H9 (cell line): ENCODE data around the gene DIP2A. TPM values are rescaled to one million over a fixed set of nuclear protein-coding genes. Genes with fewer than 3 reads are reported as not detected.

Experiments used
- DNase-seq: peaks from one replicate; pipeline ENCODE4 v3.0.0-alpha.2; 2017
- H2AFZ ChIP-seq: one replicate; pipeline ENCODE4 v1.6.1; 2013; ENCODE audit warnings: mild to moderate bottlenecking, low read length, control low read depth, moderate library complexity
- H2AK5ac ChIP-seq: 2 replicates; pipeline ENCODE4 v1.6.1; 2013; ENCODE audit warnings: low read length, control low read depth, mixed read lengths; ENCODE audit not compliant: insufficient read length
- H2BK120ac ChIP-seq: one replicate; pipeline ENCODE4 v1.6.1; 2013; ENCODE audit warnings: low read depth, mild to moderate bottlenecking, low read length, control low read depth, inconsistent platforms; ENCODE audit not compliant: poor library complexity, severe bottlenecking
- H2BK12ac ChIP-seq: 2 replicates; pipeline ENCODE4 v1.6.1; 2013; ENCODE audit warnings: low read length, control low read depth, mixed read lengths, low read depth; ENCODE audit not compliant: insufficient read length
- H2BK15ac ChIP-seq: 2 replicates; pipeline ENCODE4 v1.6.1; 2013; ENCODE audit warnings: low read depth, low read length, control low read depth
- H2BK20ac ChIP-seq: one replicate; pipeline ENCODE4 v1.6.1; 2013; ENCODE audit warnings: low read depth, mild to moderate bottlenecking, low read length, control low read depth, inconsistent platforms; ENCODE audit not compliant: poor library complexity, severe bottlenecking
- H2BK5ac ChIP-seq: 2 replicates; pipeline ENCODE4 v1.6.1; 2013; ENCODE audit warnings: low read length, control low read depth, mixed read lengths; ENCODE audit not compliant: insufficient read length
- H3K14ac ChIP-seq: 2 replicates; pipeline ENCODE4 v1.6.1; 2013; ENCODE audit warnings: low read length, control low read depth; ENCODE audit not compliant: insufficient read depth
- H3K18ac ChIP-seq: 2 replicates; pipeline ENCODE4 v1.6.1; 2013; ENCODE audit warnings: low read depth, mild to moderate bottlenecking, mixed read lengths, low read length, control low read depth; ENCODE audit not compliant: insufficient read length
- H3K23ac ChIP-seq: 2 replicates; pipeline ENCODE4 v1.6.1; 2013; ENCODE audit warnings: low read length, control low read depth, mixed read lengths, low read depth; ENCODE audit not compliant: insufficient read length
- H3K23me2 ChIP-seq: 2 replicates; pipeline ENCODE4 v1.6.1; 2013; ENCODE audit warnings: low read depth, mild to moderate bottlenecking, mixed read lengths, low read length, control low read depth; ENCODE audit not compliant: insufficient read length, poor library complexity, severe bottlenecking
- H3K27ac ChIP-seq: 2 replicates; pipeline ENCODE4 v1.5.1; 2013; ENCODE audit warnings: low read length, control low read depth, mixed read lengths, low read depth; ENCODE audit not compliant: insufficient read length
- H3K27me3 ChIP-seq: 2 replicates; pipeline ENCODE4 v1.6.1; 2013; ENCODE audit warnings: low read length, control low read depth, inconsistent platforms; ENCODE audit not compliant: insufficient read depth
- H3K4ac ChIP-seq: 2 replicates; pipeline ENCODE4 v1.6.1; 2013; ENCODE audit warnings: low read depth, mild to moderate bottlenecking, control low read depth, inconsistent platforms, low read length, moderate library complexity
- H3K4me1 ChIP-seq: 2 replicates; pipeline ENCODE4 v1.6.1; 2013; ENCODE audit warnings: low read length, control low read depth, inconsistent platforms; ENCODE audit not compliant: insufficient read depth
- H3K4me2 ChIP-seq: 2 replicates; pipeline ENCODE4 v1.6.1; 2013; ENCODE audit warnings: low read length, control low read depth, mixed read lengths; ENCODE audit not compliant: insufficient read length, insufficient read depth
- H3K56ac ChIP-seq: 2 replicates; pipeline ENCODE4 v1.6.1; 2013; ENCODE audit warnings: low read depth, mild to moderate bottlenecking, mixed read lengths, low read length, control low read depth; ENCODE audit not compliant: insufficient read length
- H3K79me1 ChIP-seq: 2 replicates; pipeline ENCODE4 v1.6.1; 2013; ENCODE audit warnings: low read depth, mild to moderate bottlenecking, moderate library complexity, low read length, control low read depth, inconsistent platforms; ENCODE audit not compliant: insufficient read depth, poor library complexity, severe bottlenecking
- H3K79me2 ChIP-seq: 2 replicates; pipeline ENCODE4 v1.6.1; 2013; ENCODE audit warnings: low read length, control low read depth, inconsistent platforms; ENCODE audit not compliant: insufficient read depth
- H3K9ac ChIP-seq: 2 replicates; pipeline ENCODE4 v1.6.1; 2013; ENCODE audit warnings: low read length, control low read depth, mixed read lengths; ENCODE audit not compliant: insufficient read length; ENCODE audit errors: extremely low read depth
- H3K9me3 ChIP-seq: one replicate; pipeline ENCODE4 v1.6.1; 2013; ENCODE audit warnings: low read depth, low read length, inconsistent platforms; ENCODE audit not compliant: control insufficient read depth
- H3T11ph ChIP-seq: one replicate; pipeline ENCODE4 v1.6.1; 2013; ENCODE audit warnings: mild to moderate bottlenecking, low read length, control low read depth, inconsistent platforms
- H4K20me1 ChIP-seq: one replicate; pipeline ENCODE4 v1.6.1; 2013; ENCODE audit not compliant: control insufficient read depth, insufficient read length, insufficient read depth
- H4K5ac ChIP-seq: 2 replicates; pipeline ENCODE4 v1.6.1; 2013; ENCODE audit warnings: low read depth, mild to moderate bottlenecking, mixed read lengths, low read length, control low read depth; ENCODE audit not compliant: insufficient read length
- H4K8ac ChIP-seq: replicated peaks from 2 replicates; pipeline ENCODE4 v1.6.1; 2013; ENCODE audit warnings: low read length, control low read depth, mixed read lengths, low read depth; ENCODE audit not compliant: insufficient read length
- H4K91ac ChIP-seq: 2 replicates; pipeline ENCODE4 v1.6.1; 2013; ENCODE audit warnings: low read depth, mild to moderate bottlenecking, moderate library complexity, mixed read lengths, low read length, control low read depth; ENCODE audit not compliant: insufficient read length
- H3K27ac Mint-ChIP-seq, 3 experiments: 2 replicates in 2 of 3; 3 replicates in 1 of 3; pipeline ENCODE4 v1.8.0; 2020 to 2021; ENCODE audit warnings: mixed read lengths in 3 of 3, mild to moderate bottlenecking in 1 of 3, moderate library complexity in 1 of 3
- H3K27me3 Mint-ChIP-seq: 2 replicates; pipeline ENCODE4 v1.8.0; 2021; ENCODE audit warnings: low read depth, mild to moderate bottlenecking, moderate library complexity, mixed read lengths
- H3K36me3 Mint-ChIP-seq, 3 experiments: 2 replicates in 2 of 3; 3 replicates in 1 of 3; pipeline ENCODE4 v1.8.0; 2020 to 2021; ENCODE audit warnings: low read depth in 3 of 3, mixed read lengths in 3 of 3; ENCODE audit not compliant: insufficient read depth in 1 of 3
- H3K4me1 Mint-ChIP-seq, 2 experiments: 2 replicates each; pipeline ENCODE4 v1.8.0; 2020; ENCODE audit warnings: mixed read lengths in 2 of 2
- H3K4me3 Mint-ChIP-seq, 2 experiments: 2 replicates in 1 of 2; 3 replicates in 1 of 2; pipeline ENCODE4 v1.8.0; 2020 to 2021; ENCODE audit warnings: mild to moderate bottlenecking in 2 of 2, mixed read lengths in 2 of 2, moderate library complexity in 1 of 2
- H3K9me3 Mint-ChIP-seq, 2 experiments: 2 replicates in 1 of 2; 3 replicates in 1 of 2; pipeline ENCODE4 v1.8.0; 2020; ENCODE audit warnings: mild to moderate bottlenecking in 2 of 2, mixed read lengths in 2 of 2, moderate library complexity in 1 of 2
- CTCF ChIP-seq: fragments of 200-600 bp; sonication (generic); conservative IDR thresholded peaks from 3 replicates; pipeline ENCODE4 v1.8.0; 2021; ENCODE audit warnings: antibody characterized with exemption, mild to moderate bottlenecking
- WGBS: extraction: QIAGEN DNeasy Blood & Tissue Kit; methylation state at CpG from one replicate; pipeline ENCODE4 v1.1.7; 2013; ENCODE audit warnings: missing lambda C conversion rate, low lambda C conversion rate, mixed read lengths; ENCODE audit not compliant: insufficient read length; ENCODE audit errors: extremely low coverage; 5-methylcytosine and 5-hydroxymethylcytosine counted together
- total RNA-seq: library from RNA; stranded (reverse); gene quantifications from 2 replicates; pipeline ENCODE4 v1.2.1, GENCODE V29; 2021

The DIP2A gene
- total RNA-seq, 1 experiment from 2014 or later: 25.2 TPM

GRCh38 chr21:46549650-46550049, 91.0 kb downstream of the DIP2A start:
- H3K27me3 Mint-ChIP-seq: no peaks in the 10 kb centered on the region
- H2BK5ac ChIP-seq: no peak overlapping the region
- no peak overlapping the region for H4K8ac ChIP-seq
- H3K27me3 ChIP-seq: no peaks in the 10 kb centered on the region
- H2AFZ ChIP-seq: no peak overlapping the region
- no peaks in the 10 kb centered on the region for H3K79me2 ChIP-seq
- H3K14ac ChIP-seq: no peak overlapping the region
- H3K56ac ChIP-seq: no peak overlapping the region
- no peaks in the 10 kb centered on the region for H3K79me1 ChIP-seq
- H3T11ph ChIP-seq: no peak overlapping the region
- no peaks in the 10 kb centered on the region for H3K4me1 ChIP-seq
- TF ChIP-seq CTCF: no peak
- DNase-seq: no peak
- no peak overlapping the region for H2AK5ac ChIP-seq
- no peaks in the 10 kb centered on the region for H3K9me3 ChIP-seq
- H3K27ac ChIP-seq: no peak overlapping the region
- no peak overlapping the region for H2BK12ac ChIP-seq
- peaks cover 0 to under 1% of the 10 kb centered on the region in 2 experiments; a peak in 1 of 4 replicates for H3K4me1 Mint-ChIP-seq
- H2BK120ac ChIP-seq: no peak overlapping the region
- H3K18ac ChIP-seq: no peak overlapping the region
- H3K23ac ChIP-seq: no peak overlapping the region
- no peak overlapping the region for H3K4me2 ChIP-seq
- H4K91ac ChIP-seq: no peak overlapping the region
- peaks cover 2% of the 10 kb centered on the region for H4K20me1 ChIP-seq
- H3K23me2 ChIP-seq: no peaks in the 10 kb centered on the region
- no peak overlapping the region for H2BK20ac ChIP-seq
- H4K5ac ChIP-seq: no peak overlapping the region
- H3K4me3 Mint-ChIP-seq: no peak overlapping the region
- H3K9me3 Mint-ChIP-seq: no peaks in the 10 kb centered on the region; a peak in 1 of 5 replicates
- no CpG with 5 or more reads among the region's 18 CpGs for WGBS
- peaks cover 12 to 64% (median 56%) of the 10 kb centered on the region in 3 experiments; a peak in 6 of 7 replicates for H3K36me3 Mint-ChIP-seq
- no peak overlapping the region for H3K9ac ChIP-seq
- H3K27ac Mint-ChIP-seq: no peak overlapping the region
- H2BK15ac ChIP-seq: no peak overlapping the region
- H3K4ac ChIP-seq: no peak overlapping the region
